Measurements from ENCODE around the gene DNAJA4. TPM values are rescaled to one million over a fixed set of nuclear protein-coding genes. Genes with fewer than 3 reads are reported as not detected.

Gene DNAJA4
- total RNA-seq, 4 donors from 2014 or later: 9.9 to 33.9 (median 24.5) TPM

- WGBS, 2 donors (ENCODE audit: low coverage in 1 of 2): 89 to 92% methylated on average over 5 of the region's 6 CpGs
Measured at GRCh38 chr15:78236491-78236890, 27.9 kb upstream of the DNAJA4 start.

GRCh38 chr15:78237146-78237545 is 27.2 kb upstream of the DNAJA4 start:
- Histone ChIP-seq H3K27me3 (peaks cover 4% of the 10 kb centered on the region), H3K36me3 (no peaks in the 10 kb centered on the region), H3K27ac (no peak overlapping the region), H3K4me1 (peaks cover 0 to 6% (median 0%) of the 10 kb centered on the region in 3 donors), H3K4me3 (no peak overlapping the region), H3K9me3 (no peaks in the 10 kb centered on the region)
- no peak for TF ChIP-seq CTCF (IDR thresholded peaks at IDR 0.05)
- 73% methylated on average over 3 of the region's 6 CpGs; no CpG with 5 or more reads in 1 of the 2 donors for WGBS, 2 donors (ENCODE audit: low coverage in 1 of 2)
- no peak for ATAC-seq

More at GRCh38 chr15:78236491-78236890, 27.9 kb upstream of the DNAJA4 start:
- Histone ChIP-seq H3K4me3 (no peak overlapping the region), H3K4me1 (peaks cover 0 to 6% (median 0%) of the 10 kb centered on the region in 3 donors), H3K27me3 (peaks cover 4% of the 10 kb centered on the region), H3K36me3 (no peaks in the 10 kb centered on the region), H3K9me3 (no peaks in the 10 kb centered on the region), H3K27ac (no peak overlapping the region)
- TF ChIP-seq EP300 (IDR thresholded peaks at IDR 0.05): no peak
- TF ChIP-seq POLR2AphosphoS5 (IDR thresholded peaks at IDR 0.05): no peak
- no peak for TF ChIP-seq CTCF (IDR thresholded peaks at IDR 0.05)
- TF ChIP-seq POLR2A (IDR thresholded peaks at IDR 0.05): no peak
- ATAC-seq: no peak

GRCh38 chr15:78239811-78240210 is 24.6 kb upstream of the DNAJA4 start:
- TF ChIP-seq POLR2A (IDR thresholded peaks at IDR 0.05) (no peak), CTCF (IDR thresholded peaks at IDR 0.05) (no peak), EP300 (IDR thresholded peaks at IDR 0.05) (no peak)
- WGBS, 2 donors (ENCODE audit: low coverage in 1 of 2): 80 to 90% methylated on average over 2 to 3 of the region's 5 CpGs
- H3K9me3 ChIP-seq: no peaks in the 10 kb centered on the region

GRCh38 chr15:78241017-78241416 is 23.3 kb upstream of the DNAJA4 start:
- H3K27ac ChIP-seq: no peak overlapping the region
- peak; percentile 94 for ATAC-seq
- H3K27me3 ChIP-seq: no peaks in the 10 kb centered on the region
- H3K36me3 ChIP-seq: no peaks in the 10 kb centered on the region
- no peaks in the 10 kb centered on the region for H3K9me3 ChIP-seq
- H3K4me1 ChIP-seq: peaks cover 0 to 6% (median 0%) of the 10 kb centered on the region in 3 donors
- TF ChIP-seq CTCF (IDR thresholded peaks at IDR 0.05) (peak in 3 of 4 experiments; percentile 87 to 93 (median 91)), EP300 (IDR thresholded peaks at IDR 0.05) (no peak)
- WGBS, 2 donors (ENCODE audit: low coverage in 1 of 2): 0 to 7% methylated on average over 3 of the region's 12 CpGs
- H3K4me3 ChIP-seq: no peak overlapping the region

More at GRCh38 chr15:78239811-78240210, 24.6 kb upstream of the DNAJA4 start:
- no peak overlapping the region for H3K27ac ChIP-seq
- ATAC-seq: no peak
- no peaks in the 10 kb centered on the region for H3K36me3 ChIP-seq
- peaks cover 4% of the 10 kb centered on the region for H3K27me3 ChIP-seq
- H3K4me1 ChIP-seq: peaks cover 0 to 6% (median 0%) of the 10 kb centered on the region in 3 donors
- H3K4me3 ChIP-seq: no peak overlapping the region

- no peak overlapping the region for H3K27ac ChIP-seq
- ATAC-seq: no peak
Measured at GRCh38 chr15:78242128-78242527, 22.2 kb upstream of the DNAJA4 start.

More at GRCh38 chr15:78242128-78242527, 22.2 kb upstream of the DNAJA4 start:
- 63% methylated on average over 5 of the region's 5 CpGs; no CpG with 5 or more reads in 1 of the 2 donors for WGBS, 2 donors (ENCODE audit: low coverage in 1 of 2)
- TF ChIP-seq EP300 (IDR thresholded peaks at IDR 0.05) (no peak), CTCF (IDR thresholded peaks at IDR 0.05) (peak in 1 of 4 experiments; percentile 23)
- no peaks in the 10 kb centered on the region for H3K9me3 ChIP-seq
- peaks cover 0 to 6% (median 0%) of the 10 kb centered on the region in 3 donors for H3K4me1 ChIP-seq
- no peak overlapping the region for H3K4me3 ChIP-seq
- no peaks in the 10 kb centered on the region for H3K36me3 ChIP-seq
- no peaks in the 10 kb centered on the region for H3K27me3 ChIP-seq

Measured in gastroesophageal sphincter (tissue), 4 donors.